ENCODE results near the gene PCBP3.

Gene PCBP3

DNA sequence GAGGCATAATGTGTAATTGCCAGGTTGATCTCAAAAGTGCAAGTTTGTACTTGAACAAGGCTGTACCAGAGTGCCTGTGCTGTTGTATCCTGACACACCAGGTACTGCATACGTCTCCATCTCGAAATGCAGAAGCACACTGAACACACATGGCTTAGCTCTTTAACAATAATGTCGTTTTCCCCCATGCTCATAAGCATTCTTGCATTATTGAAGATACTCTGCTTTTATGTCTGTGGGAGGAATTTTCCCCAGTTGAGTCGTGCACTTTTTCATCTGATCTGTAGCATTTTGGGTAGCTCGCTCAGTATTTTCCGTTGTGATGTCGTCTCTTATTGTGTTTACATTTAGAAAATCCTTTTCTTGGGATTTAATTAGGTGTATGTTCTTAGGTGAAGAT lies 98.7 kb downstream of the PCBP3 start:
- TF ChIP-seq, protein P1, sequence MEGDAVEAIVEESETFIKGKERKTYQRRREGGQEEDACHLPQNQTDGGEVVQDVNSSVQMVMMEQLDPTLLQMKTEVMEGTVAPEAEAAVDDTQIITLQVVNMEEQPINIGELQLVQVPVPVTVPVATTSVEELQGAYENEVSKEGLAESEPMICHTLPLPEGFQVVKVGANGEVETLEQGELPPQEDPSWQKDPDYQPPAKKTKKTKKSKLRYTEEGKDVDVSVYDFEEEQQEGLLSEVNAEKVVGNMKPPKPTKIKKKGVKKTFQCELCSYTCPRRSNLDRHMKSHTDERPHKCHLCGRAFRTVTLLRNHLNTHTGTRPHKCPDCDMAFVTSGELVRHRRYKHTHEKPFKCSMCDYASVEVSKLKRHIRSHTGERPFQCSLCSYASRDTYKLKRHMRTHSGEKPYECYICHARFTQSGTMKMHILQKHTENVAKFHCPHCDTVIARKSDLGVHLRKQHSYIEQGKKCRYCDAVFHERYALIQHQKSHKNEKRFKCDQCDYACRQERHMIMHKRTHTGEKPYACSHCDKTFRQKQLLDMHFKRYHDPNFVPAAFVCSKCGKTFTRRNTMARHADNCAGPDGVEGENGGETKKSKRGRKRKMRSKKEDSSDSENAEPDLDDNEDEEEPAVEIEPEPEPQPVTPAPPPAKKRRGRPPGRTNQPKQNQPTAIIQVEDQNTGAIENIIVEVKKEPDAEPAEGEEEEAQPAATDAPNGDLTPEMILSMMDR (conservative IDR thresholded peaks at IDR 0.05; ENCODE audit: control insufficient read depth, insufficient read depth, low read depth, low read length), result no peak
- no peak for DNase-seq (ENCODE audit: low read depth)

GRCh38 chr21:45745256-45745655 lies 101.7 kb downstream of the PCBP3 start:
- DNase-seq (ENCODE audit: low read depth), result no peak
- TF ChIP-seq, protein P1 (conservative IDR thresholded peaks at IDR 0.05; ENCODE audit: control insufficient read depth, insufficient read depth, low read depth, low read length), result no peak
- no peak overlapping the region for H3K4me3 ChIP-seq (ENCODE audit: control insufficient read depth, low read depth, low read length)

More for the DNA sequence above, 98.7 kb downstream of the PCBP3 start:
- H3K4me3 ChIP-seq (ENCODE audit: control insufficient read depth, low read depth, low read length), result no peak overlapping the region

- no peak overlapping the region for H3K4me3 ChIP-seq (ENCODE audit: control insufficient read depth, low read depth, low read length)
- TF ChIP-seq, protein P1 (conservative IDR thresholded peaks at IDR 0.05; ENCODE audit: control insufficient read depth, insufficient read depth, low read depth, low read length), result no peak
- DNase-seq (ENCODE audit: low read depth), result no peak
These were observed 103.8 kb downstream of the PCBP3 start for GRCh38 chr21:45747233-45747766.

DNA sequence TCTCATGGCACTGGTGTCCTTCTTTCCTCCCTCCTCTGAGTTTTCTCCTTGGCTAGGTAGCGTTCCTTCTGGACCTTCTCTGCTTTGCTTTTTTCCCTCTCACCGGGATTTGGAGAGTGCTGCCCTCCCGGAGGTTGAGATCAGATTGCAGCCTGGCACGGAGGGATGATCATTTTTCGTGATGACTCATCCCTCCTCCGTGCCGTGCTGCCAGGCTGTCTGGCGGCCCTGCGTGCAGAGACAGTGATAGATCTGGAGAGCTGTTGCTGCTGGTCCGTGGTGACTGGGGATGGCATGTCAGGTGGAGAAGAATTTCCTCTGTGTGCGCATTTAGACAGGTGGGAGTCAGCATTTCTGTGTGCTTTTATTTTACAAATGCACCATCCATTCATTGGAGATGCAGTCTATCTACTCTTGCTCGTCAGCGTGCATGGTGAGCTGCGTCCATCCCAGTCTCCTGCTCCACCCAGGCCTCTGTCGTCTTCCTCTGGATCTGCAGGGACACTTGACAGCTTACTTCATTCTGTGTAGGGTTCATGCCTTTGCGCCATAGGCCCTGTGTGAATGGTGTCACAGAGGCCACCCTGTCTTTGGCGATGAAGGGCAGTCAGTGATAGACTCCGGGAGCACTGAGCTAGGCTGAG lies 104.4 kb downstream of the PCBP3 start:
- DNase-seq (ENCODE audit: low read depth), result peak; percentile 62
- H3K4me3 ChIP-seq (ENCODE audit: control insufficient read depth, low read depth, low read length), result no peak overlapping the region
- TF ChIP-seq, protein P1 (conservative IDR thresholded peaks at IDR 0.05; ENCODE audit: control insufficient read depth, insufficient read depth, low read depth, low read length), result peak; percentile 14

DNA sequence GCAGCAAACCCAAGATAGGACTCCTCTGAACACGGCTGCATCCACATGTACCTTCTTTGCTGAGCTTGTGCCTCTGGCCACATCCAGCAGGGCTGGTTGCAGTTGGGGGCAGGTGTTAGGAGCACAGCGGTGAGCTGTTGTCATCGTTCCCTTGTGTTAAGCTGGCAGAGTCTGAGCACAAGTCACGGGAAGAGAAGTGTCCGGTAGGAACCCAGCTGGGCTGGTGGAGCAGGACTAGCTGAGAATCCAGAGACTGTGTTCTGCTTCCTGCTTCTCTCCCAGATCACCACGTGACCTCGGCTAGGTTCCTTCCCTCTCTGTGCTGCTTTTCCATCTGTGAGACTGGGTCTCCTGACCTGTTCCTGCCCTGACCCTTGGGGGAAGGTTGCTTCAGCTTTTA lies 105.1 kb downstream of the PCBP3 start:
- no peak overlapping the region for H3K4me3 ChIP-seq (ENCODE audit: control insufficient read depth, low read depth, low read length)
- DNase-seq (ENCODE audit: low read depth), result no peak
- TF ChIP-seq, protein P1 (conservative IDR thresholded peaks at IDR 0.05; ENCODE audit: control insufficient read depth, insufficient read depth, low read depth, low read length), result no peak

DNA sequence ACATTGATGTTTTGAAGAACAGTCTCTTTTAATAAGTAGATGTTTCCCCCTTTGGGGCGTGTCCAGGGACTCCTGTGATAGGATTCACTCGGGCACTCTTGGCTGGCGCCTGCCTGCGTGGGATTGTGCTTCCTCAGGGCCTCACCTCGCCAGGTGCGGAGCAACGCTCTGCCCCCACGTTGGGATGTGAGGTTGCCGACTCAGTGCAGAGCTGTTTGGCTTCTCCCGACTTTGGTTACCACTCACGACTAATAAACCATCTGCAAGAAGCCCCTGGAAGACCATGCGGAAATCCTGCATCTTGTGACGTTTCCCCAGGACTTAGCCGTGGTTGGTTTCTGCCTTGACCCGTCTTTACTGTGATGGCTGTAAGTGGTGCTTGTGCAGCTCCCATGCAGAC lies 106.4 kb downstream of the PCBP3 start:
- H3K4me3 ChIP-seq (ENCODE audit: control insufficient read depth, low read depth, low read length), result no peak overlapping the region
- DNase-seq (ENCODE audit: low read depth), result no peak
- TF ChIP-seq, protein P1 (conservative IDR thresholded peaks at IDR 0.05; ENCODE audit: control insufficient read depth, insufficient read depth, low read depth, low read length), result no peak
